ENCODE data around the gene CD274.
"Not testable (repeated sequence)": the region's sequence is repeated elsewhere in the genome, so short reads cannot be mapped to it uniquely, and the experiment has no call there.

The CD274 gene

DNA sequence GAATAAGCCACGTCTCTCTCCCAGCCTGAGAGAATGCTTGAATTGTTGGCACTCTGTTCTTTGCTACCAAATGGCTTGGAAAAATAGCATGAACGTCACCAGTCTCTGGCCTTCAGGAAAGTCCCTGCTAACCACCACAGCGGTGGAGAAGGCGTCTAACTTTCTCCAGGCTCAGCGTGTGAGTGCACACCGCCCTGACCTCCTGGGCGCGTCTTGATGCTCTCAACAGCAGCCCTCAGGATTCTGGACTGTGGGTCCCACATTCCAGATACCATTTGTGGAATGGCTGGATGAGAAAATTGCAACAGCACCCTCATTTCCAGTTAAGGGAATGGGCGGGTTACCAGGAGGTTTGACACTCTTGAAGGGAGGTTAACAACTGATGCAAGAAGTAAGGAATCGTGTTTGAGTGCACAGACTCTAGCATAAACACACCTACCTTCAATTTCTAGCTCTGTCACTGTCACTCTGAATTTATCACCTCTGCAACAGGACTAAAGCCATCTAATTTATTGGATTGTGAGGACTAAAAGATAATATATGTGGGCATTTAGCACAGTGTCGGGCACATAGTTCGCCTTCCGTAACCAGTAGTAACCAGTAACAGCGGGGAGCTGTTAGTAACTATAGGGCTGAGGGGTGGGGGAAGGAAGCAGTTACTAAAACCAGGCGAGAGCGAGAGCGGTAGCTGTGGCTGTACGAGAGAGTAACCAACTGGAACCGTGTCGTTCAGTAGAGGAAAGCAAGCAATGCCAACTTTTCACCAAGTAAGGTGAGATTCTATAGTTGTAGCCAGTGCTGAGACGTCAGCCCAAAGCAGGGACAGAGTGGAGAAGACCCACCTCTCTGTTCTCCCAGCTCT, 11.8 kb upstream of the CD274 start:
- peak; percentile 36 for DNase-seq

DNA sequence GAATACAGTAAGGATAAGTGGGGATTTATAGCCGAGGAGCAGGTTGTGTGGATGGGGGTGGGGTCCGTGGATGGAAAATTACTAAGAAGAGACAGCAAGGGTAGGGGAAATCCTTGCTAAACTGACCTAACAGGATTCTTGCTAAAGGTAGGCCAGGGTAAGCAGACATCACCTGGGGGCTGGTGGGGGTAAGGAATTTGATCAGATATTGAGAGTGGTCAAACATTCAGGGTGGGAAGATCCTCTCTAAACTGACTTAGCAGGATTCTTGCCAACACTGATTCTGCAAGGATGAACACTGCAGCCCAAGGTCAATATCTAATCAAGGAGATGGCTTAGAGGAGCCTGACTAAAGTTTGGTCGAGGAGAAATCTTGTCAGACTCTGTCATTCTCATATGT, 9.9 kb upstream of the CD274 start:
- DNase-seq, result no peak

DNA sequence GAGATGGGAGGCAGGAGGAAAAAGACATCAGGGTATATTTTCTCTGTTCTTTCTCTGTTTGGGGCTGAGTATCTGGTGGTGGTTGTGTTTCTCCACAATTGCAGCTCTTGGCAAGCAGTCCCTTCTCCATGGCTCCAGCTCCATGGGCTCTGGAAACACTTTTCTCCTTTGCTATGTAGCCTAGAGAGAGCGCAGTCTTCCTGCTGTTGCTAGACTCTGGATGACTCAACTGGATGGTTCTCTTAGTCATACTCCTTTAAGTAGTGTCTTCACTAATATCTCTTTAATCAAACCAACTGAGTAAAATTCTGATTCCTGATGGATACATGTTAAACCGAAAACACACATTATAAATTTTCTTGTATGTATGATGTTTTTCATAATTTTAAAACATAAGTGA, 9.3 kb upstream of the CD274 start:
- DNase-seq, result peak; percentile 70

DNA sequence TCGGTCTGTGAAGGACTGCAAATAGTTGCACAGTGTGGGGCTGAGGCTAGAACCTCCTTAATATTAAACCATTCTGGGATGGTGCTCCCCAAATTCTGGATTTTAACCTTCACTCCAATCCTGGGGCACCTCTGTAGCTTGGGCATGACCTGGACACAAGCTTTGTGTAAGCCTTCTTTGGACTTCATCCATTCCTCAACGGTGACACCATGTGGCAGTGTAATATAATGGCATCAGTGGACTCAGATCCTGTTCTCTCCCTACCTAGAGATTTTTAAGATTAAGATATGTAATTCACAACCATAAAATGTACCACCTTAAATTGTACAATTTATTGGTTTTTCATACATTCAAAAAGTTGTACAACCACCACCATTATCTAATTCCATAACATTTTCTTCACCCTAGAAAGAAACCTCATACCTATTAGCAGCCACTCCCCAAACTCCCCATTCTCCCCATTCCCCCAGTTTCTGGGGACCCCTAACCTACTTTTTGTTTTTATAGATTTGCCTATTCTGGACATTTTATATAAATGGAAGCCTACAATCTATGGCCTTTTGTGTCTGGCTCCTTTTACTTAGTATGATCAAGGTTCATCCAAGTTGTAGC, 7.8 kb upstream of the CD274 start:
- DNase-seq, result peak; percentile 65

DNA sequence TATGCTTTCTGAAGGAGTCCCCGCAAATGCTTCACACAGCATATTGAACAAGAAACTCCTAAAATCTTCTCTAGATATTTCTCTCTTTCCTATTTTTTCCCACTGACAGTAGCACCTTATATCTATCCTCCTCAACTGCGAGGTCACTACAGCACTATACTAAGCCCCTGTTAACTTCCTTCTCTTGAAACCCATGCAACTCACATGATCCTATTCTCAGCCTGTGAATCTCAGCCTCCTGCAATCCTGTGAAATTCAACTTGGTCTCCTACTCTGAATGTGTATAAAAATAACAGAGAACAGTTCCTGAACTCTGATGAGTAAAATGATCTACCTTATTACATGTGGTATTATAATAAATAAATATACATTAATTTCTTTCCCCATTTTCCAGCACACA, 6.5 kb upstream of the CD274 start:
- no peak for DNase-seq

DNA sequence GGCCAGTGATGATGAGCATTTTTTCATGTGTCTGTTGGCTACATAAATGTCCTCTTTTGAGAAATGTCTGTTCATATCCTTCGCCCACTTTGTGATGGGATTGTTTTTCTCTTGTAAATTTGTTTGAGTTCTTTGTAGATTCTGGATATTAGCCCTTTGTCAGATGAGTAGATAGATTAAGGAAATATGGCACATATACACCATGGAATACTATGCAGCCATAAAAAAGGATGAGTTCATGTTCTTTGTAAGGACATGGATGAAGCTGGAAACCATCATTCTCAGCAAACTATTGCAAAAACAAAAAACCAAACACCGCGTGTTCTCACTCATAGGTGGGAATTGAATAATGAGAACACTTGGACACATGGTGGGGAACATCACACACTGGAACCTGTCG, 5.2 kb upstream of the CD274 start:
- not testable (repeated sequence) for DNase-seq

DNA sequence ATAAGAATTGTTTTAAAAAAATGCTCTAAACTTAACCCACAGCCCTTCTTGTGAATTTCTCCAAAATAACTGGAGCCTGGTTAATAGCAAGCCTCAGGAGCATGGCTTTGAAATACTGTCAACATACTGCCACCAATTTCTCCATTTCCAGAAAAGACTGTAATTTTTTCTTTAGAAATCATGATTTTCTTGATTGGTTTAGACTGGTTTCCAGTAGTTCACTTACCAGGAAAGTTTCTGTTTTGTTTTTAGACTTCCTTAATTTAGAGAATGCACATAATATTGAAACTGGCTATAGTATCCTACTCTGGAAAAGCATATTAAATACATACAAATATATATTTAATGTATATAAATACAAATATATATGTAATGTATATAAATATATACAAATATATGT, 4.5 kb upstream of the CD274 start:
- DNase-seq, result no peak

DNA sequence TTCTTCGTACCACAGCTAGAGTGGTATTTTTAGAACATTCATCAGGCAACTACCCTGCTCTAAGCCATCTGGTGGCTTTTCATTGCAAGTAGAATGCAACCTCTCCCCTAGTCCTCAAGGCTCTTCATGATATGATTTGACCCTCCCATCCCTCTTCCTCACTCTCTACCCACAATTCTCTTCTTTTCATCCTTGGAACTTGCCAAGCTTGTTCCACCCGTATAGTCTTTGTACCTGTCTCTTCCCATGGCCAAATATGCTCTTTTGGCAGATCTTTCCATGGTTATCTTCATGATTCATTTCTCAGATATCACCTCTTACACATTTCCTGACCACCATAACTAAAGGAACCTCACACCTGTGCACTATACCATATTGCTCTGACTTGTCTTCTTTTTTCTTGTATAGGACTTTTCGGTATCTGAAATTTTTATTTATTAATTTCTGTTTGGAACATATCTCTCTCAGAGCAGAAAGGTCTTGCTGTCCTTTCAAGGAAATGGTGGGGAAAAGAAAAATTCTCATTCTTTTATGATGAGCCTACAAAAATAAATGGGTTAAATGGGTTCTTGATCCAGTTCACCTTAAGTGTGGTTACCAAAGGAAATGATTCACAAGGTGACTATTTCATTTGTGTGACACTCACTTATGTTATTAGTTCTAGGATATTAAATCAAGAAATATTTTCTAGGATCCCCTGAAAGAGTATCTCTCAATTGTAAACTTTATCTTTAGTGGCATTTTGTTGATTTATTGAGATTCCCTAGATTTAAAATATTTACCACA, 3.7 kb upstream of the CD274 start:
- peak; percentile 56 for DNase-seq

DNA sequence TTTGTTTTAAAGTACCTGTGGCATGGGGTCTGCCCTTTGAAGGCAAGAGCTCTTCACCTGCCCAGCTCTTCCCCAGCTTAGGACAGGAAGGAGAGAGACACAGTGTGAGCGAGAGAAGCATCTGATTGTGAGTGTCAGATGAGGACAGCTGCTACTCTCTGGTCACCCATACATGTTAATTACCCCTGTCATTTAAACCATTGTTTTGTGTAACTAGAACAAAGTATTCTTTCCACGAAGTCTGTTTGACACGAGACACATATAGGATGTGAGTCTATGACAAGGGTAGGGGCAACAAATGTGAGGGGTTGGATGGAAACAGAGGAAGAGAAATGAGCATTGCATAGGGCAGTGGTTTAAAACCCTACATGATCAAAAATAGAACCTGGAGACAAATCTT, 3.0 kb upstream of the CD274 start:
- DNase-seq, result no peak

DNA sequence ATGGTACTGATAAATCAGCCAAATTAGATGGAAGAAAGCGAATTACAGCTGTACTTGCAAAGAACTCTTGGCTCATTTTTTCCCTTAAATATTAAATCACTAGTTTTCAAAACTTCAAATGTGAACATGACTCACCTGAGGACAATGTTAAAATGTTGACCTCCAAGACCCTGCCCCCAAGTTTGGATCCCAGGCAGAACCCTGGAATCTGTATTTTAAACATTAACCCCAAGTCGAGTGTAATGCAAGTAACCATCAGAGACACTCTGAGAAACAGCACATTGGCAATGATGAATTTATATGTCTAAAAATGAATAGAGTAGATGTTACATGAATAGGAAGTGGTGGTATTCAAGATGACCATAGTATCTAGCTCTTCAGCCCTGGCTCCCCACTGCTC, 2.3 kb upstream of the CD274 start:
- no peak for DNase-seq

DNA sequence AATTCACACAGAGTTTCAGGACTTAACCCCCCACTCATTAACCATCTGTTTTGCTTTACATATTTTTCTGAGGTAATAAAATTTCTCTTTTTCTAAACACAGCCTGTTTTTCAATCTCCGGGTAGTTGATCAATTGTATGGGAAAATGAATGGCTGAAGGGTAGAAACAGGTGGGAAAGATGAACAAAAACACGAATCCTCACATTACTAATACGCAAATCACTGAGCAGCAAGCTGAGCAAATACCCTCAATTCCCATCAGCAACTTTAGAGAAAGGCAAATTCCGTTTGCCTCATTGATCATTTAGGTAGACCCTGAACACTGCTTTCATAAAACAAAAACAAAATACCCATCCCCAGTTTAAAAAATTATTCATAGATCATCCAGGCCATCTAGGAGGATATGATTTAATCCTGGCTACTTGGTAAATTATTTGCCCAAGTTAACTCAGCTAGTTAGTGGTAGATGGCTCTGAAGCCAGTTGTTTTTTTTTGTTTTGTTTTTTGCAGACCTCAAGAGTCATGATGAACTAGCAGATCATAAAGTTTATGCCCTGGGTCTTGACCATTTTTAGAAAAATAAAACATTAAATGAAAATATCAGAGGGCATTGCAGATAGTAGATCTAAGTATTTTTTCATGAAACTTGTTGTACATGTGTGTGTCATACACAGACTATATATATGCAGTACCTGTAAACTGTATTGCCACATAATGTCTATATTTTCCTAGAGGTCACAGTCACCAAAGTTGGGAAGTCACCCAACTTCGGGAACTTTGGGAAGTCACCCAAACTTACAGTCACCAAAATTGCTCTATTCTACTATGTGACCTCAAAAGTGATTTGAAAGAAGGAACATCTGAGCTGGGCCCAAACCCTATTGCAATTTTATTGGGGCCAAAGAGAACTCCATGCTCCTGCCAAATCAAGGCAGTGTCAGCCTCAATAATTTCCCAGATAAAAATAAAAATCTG, 1.6 kb upstream of the CD274 start:
- no peak for DNase-seq

DNA sequence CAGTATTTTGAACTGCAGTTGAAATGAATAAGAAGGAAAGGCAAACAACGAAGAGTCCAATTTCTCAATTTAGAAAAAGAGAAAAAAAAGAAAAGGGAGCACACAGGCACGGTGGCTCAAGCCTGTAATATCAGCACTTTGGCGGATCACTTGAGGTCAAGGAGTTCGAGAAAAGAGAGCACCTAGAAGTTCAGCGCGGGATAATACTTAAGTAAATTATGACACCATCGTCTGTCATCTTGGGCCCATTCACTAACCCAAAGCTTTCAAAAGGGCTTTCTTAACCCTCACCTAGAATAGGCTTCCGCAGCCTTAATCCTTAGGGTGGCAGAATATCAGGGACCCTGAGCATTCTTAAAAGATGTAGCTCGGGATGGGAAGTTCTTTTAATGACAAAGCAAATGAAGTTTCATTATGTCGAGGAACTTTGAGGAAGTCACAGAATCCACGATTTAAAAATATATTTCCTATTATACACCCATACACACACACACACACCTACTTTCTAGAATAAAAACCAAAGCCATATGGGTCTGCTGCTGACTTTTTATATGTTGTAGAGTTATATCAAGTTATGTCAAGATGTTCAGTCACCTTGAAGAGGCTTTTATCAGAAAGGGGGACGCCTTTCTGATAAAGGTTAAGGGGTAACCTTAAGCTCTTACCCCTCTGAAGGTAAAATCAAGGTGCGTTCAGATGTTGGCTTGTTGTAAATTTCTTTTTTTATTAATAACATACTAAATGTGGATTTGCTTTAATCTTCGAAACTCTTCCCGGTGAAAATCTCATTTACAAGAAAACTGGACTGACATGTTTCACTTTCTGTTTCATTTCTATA, 602 bp upstream of the CD274 start:
- DNase-seq, result peak; percentile 15

DNA sequence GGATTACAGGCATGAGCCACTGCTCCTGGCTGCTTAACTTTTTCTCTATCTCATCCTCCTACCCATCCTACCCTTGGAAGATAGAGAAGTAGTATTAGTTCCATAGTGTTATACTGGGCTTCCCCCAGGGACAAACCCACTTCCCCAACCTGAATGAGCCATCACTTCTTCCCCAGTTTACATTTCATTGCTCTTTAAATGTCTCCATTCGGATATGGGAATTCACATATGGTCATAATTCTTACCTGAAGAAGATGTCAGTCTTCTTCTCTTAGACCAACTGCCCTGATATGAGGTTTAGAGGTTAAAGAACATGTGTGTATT, 1.9 kb downstream of the CD274 start:
- no peak for DNase-seq

DNA sequence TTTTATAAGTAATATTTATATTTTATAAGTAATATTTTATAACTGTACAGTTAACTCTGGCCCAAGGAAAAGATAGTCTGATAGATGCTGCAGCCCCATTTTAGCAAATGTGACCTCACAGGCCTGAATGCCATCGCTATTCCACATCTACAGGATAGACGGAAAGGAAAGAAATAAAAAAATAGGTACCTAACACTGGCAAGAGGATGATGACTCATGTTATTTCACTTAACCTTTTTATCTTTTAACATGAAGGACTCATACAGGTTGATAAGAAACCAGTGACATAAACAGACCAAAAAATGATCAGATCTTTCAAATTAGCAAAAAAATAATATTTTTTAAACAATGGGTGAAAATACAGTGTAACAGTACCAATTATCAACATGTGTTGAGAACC, 2.7 kb downstream of the CD274 start:
- DNase-seq, result no peak

DNA sequence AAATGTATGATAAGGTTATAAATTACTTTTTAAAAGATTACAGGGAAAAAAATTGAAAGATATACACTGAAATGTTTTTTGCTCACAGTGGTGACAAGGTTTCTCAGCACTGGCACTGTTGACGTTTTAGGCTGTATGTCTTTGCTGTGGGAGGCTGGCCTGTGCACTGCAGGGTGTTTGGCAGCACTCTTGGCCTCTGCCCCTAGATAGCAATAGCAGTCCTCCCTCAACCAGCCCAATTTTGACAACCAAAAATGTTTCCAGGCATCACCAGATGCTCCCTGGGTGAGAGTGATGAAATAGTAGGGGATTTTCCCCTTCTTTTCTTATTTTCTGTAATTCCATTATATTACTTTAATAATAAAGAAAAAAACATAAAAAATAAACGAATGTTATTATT, 3.3 kb downstream of the CD274 start:
- peak; percentile 26 for DNase-seq

DNA sequence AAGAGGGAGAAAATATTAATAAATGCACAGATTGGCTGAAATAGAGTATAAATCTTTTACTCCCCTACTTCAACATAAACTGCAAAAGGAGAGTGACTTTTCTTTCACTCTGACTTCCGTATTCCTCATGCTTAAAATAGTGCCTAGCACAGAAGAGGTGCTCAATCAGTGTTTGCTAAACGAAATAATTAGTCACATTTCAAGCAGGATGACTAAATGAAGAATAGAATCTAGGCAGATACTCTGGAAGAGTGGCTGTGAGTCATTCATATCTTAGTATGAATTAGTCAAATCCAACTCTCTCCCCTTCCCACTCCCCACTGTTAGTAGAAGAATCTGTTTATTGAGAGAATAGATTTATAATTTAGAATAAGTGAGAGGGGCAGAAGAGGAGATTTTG, 4.8 kb downstream of the CD274 start:
- DNase-seq, result peak; percentile 81

DNA sequence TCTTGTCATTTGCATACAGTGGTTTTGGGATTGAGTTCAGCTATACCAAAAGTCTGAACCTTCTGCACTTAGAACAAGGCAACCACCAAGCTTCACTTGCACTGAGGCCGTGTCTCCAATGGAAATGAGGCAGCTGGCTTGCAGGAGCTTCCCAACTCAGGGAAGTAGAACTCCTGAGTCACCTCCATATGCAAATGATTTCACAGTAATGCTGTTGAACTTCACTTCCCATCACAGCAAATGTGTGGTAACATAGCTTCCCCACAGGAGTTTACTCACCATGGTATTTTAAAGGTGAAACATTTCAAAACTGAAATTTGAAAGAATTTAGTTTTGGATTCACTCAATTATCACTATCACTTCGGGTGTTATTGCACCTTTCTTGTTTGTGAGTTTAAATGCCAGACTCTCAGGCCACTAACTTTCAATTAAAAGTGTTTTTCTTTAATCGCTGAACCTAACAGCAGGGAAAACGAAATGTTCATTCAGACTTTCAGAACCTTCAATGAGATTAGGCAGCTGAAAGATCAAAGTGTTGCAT, 9.0 kb downstream of the CD274 start:
- peak; percentile 12 for DNase-seq

DNA sequence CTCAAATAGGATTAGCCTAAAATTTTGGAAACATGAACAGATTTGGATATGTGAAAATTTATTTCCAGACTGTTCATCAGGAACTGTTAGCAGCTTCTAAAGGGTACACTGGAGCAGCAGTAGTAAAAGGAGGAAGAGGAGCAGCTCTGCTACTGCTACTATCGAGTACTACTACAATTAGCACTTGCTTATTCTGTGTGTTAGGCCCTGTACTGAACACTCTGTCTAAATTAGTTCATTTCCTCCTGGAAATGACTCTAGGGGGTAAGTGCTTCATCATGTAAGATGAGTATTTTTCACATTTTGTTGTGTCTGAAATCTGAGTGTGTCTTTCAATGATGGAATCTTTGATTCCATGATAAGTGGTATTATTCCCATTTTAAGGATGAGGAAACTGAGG, 9.8 kb downstream of the CD274 start:
- DNase-seq, result no peak

DNA sequence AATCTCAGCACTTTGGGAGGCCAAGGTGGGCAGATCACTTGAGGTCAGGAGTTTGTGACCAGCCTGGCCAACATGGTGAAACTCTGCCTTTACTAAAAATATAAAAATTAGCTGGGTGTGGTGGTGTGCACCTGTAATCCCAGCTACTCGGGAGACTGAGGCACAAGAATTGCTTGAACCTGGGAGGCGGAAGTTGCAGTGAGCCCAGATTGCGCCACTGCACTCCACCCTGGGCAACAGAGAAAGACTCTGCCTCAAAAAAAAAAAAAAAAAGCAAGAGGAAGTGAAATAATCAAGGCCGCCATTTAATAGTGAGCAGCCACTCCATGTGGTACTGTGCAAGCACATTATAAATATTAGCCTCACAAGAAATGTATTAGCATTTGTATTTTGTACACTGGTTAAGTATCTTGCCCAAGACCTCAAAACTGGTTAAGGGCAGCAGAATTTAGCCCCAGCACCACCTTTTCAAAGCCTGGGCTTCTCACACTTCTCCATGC, 14.5 kb downstream of the CD274 start:
- not testable (repeated sequence) for DNase-seq

DNA sequence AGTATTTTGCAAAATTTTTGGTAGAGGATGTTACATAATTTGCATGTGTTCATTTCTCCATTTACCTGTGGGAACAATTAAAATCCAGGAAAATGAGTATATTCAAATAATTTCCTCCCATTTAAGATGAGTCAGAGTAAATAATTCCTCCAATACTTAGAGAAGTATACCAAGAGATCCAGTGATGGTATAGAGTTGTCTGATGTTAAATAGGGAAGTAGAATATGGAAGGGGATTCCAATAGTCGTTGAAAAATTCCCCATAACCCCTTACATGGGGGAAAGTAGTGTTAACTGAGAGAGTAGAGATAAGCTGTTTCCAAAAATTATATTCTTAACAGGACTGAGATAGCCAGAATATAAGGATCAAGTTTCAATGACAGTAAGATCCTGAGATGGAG, 15.7 kb downstream of the CD274 start:
- no peak for DNase-seq

DNA sequence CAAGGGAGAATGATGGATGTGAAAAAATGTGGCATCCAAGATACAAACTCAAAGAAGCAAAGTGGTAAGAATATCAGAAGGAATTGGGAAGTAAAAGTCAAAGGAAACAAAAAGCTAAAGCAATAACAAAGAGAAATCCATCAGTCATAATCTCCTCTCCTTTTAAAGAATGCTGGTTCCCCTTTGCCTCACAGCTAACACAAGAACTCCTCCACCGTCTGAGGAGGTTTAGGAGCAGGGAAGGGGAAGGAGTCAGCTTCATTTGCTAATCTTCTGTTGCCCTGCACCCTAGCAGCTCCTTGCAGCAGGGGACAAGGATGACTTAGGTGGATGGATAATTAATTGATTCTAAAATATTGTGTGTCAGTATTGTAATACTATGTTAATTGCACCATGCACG, 16.4 kb downstream of the CD274 start:
- DNase-seq, result no peak

Data from EL (cell line).